ENCODE data around the gene LUC7L2.
"Not testable (repeated sequence)": the region's sequence is repeated elsewhere in the genome, so short reads cannot be mapped to it uniquely, and the experiment has no call there.

The LUC7L2 gene, protein sequence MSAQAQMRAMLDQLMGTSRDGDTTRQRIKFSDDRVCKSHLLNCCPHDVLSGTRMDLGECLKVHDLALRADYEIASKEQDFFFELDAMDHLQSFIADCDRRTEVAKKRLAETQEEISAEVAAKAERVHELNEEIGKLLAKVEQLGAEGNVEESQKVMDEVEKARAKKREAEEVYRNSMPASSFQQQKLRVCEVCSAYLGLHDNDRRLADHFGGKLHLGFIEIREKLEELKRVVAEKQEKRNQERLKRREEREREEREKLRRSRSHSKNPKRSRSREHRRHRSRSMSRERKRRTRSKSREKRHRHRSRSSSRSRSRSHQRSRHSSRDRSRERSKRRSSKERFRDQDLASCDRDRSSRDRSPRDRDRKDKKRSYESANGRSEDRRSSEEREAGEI

DNA sequence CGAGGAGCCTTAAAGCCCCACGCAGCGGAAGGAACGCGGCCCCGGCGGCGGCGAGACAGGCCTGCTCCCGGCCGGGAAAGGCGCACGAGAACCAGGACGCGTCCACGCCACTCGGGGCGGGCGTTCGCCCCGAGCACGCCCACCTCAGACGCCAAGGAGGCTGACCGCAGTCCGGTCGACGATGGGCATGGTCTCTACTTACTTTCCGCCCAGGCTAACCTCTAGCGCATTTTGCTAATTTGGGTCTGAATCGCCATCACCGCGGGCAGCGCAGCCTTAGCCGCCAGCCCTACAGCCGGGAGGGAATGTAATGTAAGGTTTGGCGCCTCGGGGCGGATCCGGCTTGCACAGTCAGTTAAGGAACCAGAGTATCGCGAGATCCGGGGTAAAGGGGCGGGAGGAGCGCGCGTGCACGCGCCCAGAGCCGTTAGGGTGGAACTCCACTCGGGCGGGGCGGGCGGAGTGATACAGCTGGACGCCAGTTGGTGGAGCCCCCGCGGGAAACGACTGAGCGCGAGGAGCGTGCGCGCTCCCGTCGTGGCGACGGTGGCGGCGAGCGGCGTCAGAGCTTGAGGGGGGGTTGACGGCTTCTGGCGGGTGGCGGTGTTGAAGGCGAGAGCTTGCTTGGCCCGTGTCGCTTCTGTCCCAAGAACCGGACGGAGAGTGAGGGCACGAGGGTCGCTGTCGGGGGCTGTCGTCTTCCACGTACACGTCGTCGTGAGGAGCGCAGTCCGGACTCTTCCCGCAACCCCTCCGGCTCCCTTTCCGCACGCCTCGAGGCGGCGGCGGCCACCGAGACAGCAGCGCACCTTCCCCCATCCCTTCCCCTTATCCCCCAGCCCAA, at the start of gene LUC7L2:
Gene LUC7L2 (plus strand): TSS at position 529 of the 844 bp plus-strand sequence. CDS start 368 bp downstream, outside the sequence.
- DNase-seq = peak; percentile 99
- H3K36me3 Mint-ChIP-seq (ENCODE audit: low read depth) = peaks cover 73% of the 10 kb centered on the region
- H3K4me3 Mint-ChIP-seq = peak within 1 kb of the TSS; percentile 96
- no peaks in the 10 kb centered on the region for H3K27me3 Mint-ChIP-seq
- H3K9me3 Mint-ChIP-seq = no peaks in the 10 kb centered on the region
- peak within 1 kb of the TSS; percentile 98 for H3K27ac Mint-ChIP-seq
- peaks cover 34% of the 10 kb centered on the region for H3K4me1 Mint-ChIP-seq (ENCODE audit: low read depth)

DNA sequence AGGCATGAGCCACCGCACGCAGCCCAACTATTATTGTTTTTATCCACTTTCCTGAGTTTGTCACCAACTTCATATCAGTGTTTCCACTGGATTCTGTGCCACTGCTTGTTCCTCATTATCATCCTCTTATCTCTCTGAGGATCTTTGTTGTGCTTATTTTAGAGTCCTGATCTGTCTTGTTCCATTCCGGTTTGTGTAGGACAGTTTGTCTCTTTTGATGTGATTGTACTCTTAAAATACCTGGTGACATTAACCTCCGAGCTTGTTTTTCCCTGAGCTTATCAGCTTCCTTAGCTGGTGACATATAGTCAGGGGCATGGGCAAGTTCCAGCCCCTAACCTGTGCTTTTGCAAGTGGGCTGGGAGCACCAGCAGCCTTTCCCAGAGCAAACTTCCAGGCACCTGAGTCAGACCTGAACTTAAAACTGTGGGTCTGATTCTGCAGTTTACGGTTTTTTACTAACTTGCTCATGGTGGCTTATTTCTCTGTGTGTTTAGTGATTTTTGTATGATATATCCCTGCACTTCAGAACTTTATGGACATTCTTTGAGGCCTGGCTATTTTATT, 41.7 kb upstream of the LUC7L2 start:
- no peaks in the 10 kb centered on the region for H3K9me3 Mint-ChIP-seq
- no peak overlapping the region for H3K27ac Mint-ChIP-seq

DNA sequence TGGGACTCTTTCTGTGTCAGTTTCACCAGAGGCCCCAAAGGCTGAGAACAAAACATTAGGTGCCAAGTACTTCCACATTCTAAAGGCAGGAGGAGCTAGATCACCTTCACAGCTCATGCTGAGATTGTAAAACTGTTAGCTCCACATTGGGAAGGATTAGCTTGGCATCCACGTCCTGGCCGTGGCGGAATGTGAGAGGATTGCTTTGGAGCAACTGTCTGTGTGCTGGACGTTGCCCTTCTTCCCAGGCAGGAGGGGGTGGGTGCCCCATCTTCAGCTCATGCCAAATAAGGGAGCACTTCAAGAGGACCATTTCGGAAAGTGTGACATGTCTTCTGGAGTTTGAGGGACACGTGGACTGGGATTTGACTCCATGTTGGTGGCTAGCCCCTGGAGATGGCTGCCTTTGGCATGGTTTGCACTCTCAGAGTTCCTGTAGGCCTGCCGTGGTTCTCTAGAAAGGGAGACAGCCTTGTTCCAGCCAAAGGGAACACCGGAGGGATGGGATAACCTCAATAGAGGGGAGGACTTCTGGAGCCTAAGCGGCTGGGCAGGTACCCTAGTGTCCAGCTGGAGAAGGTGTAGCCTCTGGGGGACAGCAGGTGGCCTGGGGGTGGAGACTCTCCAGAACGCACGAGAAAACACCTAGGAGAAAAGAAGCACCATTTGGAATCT, 38.5 kb upstream of the LUC7L2 start:
- Mint-ChIP-seq H3K9me3 (no peaks in the 10 kb centered on the region), H3K36me3 (ENCODE audit: low read depth) (no peaks in the 10 kb centered on the region), H3K27me3 (no peaks in the 10 kb centered on the region), H3K27ac (no peak overlapping the region), H3K4me3 (no peak overlapping the region), H3K4me1 (ENCODE audit: low read depth) (no peaks in the 10 kb centered on the region)
- DNase-seq = no peak

More for the DNA sequence above, 41.7 kb upstream of the LUC7L2 start:
- Mint-ChIP-seq H3K27me3 (no peaks in the 10 kb centered on the region), H3K4me1 (ENCODE audit: low read depth) (no peaks in the 10 kb centered on the region), H3K36me3 (ENCODE audit: low read depth) (no peaks in the 10 kb centered on the region), H3K4me3 (no peak overlapping the region)
- no peak for DNase-seq

DNA sequence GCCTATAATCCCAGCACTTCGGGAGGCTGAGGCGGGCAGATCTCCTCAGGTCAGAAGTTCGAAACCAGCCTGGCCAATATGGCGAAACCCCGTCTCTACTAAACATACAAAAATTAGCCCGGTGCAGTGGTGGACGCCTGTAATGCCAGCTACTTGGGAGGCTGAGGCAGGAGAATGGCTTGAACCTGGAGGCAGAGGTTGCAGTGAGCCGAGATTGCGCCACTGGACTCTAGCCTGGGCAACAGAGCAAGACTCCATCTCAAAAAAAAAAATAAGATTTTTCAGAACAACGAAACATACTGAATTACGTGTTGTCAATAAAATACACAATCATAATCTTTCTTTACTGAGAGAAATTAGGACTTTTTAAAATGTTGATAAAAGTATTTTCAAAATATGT, 35.0 kb upstream of the LUC7L2 start:
- not testable (repeated sequence) for H3K36me3 Mint-ChIP-seq (ENCODE audit: low read depth); H3K4me3 Mint-ChIP-seq; H3K27me3 Mint-ChIP-seq; DNase-seq; H3K9me3 Mint-ChIP-seq; H3K4me1 Mint-ChIP-seq (ENCODE audit: low read depth); H3K27ac Mint-ChIP-seq

DNA sequence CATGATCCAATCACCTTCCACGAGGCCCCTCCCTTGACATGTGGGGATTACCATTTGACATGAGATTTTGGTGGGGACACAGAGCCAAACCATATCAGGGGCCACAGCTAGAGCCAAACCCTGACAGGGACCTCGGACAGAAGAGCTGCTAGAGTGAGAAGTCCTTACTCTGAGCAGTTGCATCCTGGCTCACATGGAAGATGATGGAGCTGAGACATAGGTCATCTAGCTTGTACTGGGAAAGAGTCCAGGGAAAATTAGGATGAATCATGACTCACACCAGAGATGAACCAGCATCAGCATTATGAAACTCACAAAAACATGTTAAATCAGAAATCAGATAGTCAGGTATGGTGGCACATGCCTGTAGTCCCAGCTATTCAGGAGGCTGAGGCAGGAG, 31.3 kb upstream of the LUC7L2 start:
- Mint-ChIP-seq H3K36me3 (ENCODE audit: low read depth) (no peaks in the 10 kb centered on the region), H3K4me1 (ENCODE audit: low read depth) (peaks cover 18% of the 10 kb centered on the region), H3K27ac (no peak overlapping the region), H3K4me3 (no peak overlapping the region), H3K9me3 (no peaks in the 10 kb centered on the region), H3K27me3 (no peaks in the 10 kb centered on the region)
- DNase-seq = no peak

DNA sequence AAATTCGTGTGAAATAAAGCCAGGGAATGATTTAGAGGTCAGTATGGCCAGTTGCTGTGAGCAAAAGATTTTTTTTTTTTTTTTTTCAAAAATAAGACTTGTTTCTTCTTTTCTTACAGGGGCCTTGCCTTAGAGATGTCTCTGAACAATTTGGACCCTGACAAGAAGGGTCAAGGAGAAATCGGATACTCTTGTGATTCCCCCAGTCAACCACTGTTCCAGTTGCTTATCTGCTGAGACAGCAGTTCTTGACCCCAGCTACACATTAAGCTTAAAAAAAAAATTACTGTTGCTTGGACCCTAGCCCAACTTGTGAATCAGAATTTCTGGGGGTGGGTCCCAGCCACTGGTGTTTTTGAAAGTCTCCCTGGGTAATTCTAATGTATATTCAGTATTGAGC, 30.6 kb upstream of the LUC7L2 start:
- no peak overlapping the region for H3K4me3 Mint-ChIP-seq
- no peaks in the 10 kb centered on the region for H3K9me3 Mint-ChIP-seq
- H3K27ac Mint-ChIP-seq = no peak overlapping the region
- no peaks in the 10 kb centered on the region for H3K36me3 Mint-ChIP-seq (ENCODE audit: low read depth)
- no peaks in the 10 kb centered on the region for H3K27me3 Mint-ChIP-seq
- peaks cover 18% of the 10 kb centered on the region for H3K4me1 Mint-ChIP-seq (ENCODE audit: low read depth)
- DNase-seq = no peak

DNA sequence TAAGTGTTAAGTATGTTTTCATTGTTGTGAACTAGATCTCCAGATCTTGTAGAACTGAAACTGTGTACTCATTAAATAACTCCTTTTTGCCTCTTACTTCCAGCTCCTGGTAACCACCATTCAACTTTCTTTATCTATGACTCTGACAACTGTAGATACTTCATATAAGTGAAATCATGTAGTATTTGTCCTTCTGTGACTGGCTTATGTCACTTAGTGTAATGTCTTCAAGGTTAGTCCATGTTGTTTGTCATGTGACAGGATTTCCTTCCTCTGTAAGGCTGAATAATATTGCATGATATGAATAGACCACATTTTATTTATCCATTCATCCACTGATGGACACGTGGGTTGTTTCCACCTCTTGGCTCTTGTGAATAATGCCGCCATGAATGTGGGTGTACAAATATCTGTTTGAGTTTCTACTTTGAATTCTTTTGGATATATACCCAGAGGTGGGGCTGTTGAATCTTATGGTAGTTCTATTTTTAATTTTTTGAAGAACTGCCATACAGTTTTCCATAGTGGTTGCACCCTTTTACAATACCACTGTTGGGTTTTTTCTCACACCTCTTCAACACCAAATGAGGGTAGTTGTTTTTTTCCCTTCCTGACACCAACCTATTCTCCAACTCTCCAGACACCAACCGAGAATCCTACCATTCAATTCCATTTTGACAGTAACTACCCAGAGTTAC, 29.2 kb upstream of the LUC7L2 start:
- no peak for DNase-seq
- H3K27ac Mint-ChIP-seq = no peak overlapping the region
- peaks cover 18% of the 10 kb centered on the region for H3K4me1 Mint-ChIP-seq (ENCODE audit: low read depth)
- H3K4me3 Mint-ChIP-seq = no peak overlapping the region
- no peaks in the 10 kb centered on the region for H3K36me3 Mint-ChIP-seq (ENCODE audit: low read depth)
- no peaks in the 10 kb centered on the region for H3K27me3 Mint-ChIP-seq
- no peaks in the 10 kb centered on the region for H3K9me3 Mint-ChIP-seq

DNA sequence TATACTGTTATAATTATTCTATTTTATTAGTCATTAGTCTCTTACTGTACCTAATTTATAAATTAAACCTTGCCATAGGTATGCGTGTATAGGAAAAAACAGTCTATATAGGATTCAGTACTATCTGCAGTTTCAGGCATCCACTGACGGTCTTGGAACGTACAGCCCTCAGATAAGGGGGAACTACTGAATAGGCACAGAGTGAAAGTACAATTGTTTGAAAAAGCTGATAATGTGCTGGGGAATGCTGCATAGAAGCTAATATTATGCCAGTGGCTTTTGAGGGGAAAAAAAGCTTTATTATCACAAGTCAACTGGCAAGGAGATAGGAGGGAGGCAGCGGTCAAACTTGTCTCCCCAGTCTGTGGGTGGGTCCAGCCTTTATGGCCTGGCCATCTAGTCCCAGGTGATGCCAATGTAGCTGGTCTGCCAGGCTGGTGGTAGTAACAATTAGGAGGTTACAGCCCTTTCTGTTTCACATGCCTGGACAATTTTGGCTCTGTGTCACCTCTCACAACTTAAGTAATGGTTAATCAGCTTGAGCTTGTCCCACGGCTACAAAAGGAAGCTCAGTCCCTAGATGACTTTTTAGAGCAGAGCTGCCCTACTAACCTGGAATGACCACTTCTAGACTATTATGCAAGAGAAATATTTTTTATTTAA, 26.9 kb upstream of the LUC7L2 start:
- Mint-ChIP-seq H3K27me3 (no peaks in the 10 kb centered on the region), H3K4me3 (no peak overlapping the region), H3K9me3 (no peaks in the 10 kb centered on the region), H3K27ac (no peak overlapping the region), H3K4me1 (ENCODE audit: low read depth) (peaks cover 18% of the 10 kb centered on the region), H3K36me3 (ENCODE audit: low read depth) (no peaks in the 10 kb centered on the region)
- DNase-seq = no peak

DNA sequence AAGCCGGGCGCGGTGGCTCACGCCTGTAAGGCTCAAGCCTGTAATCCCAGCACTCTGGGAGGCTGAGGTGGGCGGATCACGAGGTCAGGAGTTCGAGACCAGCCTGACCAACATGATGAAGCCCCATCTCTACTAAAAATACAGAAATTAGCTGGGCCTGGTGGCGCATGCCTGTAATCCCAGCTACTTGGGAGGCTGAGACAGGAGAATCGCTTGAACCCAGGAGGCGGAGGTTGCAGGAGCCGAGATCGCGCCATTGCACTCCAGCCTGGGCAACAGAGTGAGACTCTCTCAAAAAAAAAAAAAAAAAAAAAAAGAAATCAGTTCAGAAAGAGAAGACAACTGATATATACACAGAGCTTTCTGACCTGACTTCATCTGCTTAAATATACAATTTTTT, 26.3 kb upstream of the LUC7L2 start:
- not testable (repeated sequence) for H3K4me3 Mint-ChIP-seq; H3K9me3 Mint-ChIP-seq; H3K27ac Mint-ChIP-seq; DNase-seq; H3K27me3 Mint-ChIP-seq; H3K36me3 Mint-ChIP-seq (ENCODE audit: low read depth)
- peaks cover 18% of the 10 kb centered on the region for H3K4me1 Mint-ChIP-seq (ENCODE audit: low read depth)

DNA sequence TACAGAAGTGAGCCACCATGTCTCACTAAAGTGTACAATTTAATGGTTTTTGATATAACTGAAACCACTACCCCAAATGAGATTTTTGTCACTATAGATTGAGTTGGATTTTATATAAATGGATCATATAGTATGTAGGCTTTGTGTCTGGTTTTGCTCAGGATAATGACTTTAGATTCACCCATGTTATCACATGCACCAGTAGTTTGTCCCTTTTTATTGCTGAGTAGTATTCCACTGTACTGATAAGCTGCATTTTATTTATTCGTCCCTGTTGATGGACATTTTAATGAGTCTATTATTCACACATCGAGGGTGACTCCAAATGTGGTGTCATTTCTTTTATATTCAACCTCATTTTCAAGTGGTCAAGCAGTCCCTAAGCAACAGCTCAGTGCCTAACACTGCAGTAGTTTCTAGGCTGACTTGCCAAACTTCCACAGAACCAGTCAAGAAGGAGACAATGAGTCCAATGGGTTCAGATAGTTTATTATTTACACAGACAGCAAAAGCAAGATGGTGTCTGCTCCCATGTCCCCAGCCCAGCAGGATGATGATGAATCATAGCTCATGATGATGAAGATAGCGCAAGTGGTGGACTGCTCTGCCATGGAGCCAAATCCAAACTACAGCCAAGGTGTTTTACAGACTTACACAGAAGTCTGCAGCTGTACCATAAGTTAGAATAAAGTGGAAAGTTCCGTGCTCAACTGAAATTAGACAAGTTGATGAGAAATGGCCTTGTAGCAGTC, 25.1 kb upstream of the LUC7L2 start:
- Mint-ChIP-seq H3K4me3 (no peak overlapping the region), H3K27me3 (no peaks in the 10 kb centered on the region), H3K36me3 (ENCODE audit: low read depth) (peaks cover 4% of the 10 kb centered on the region), H3K4me1 (ENCODE audit: low read depth) (peaks cover 22% of the 10 kb centered on the region), H3K27ac (no peak overlapping the region), H3K9me3 (peaks cover 6% of the 10 kb centered on the region)
- DNase-seq = no peak

DNA sequence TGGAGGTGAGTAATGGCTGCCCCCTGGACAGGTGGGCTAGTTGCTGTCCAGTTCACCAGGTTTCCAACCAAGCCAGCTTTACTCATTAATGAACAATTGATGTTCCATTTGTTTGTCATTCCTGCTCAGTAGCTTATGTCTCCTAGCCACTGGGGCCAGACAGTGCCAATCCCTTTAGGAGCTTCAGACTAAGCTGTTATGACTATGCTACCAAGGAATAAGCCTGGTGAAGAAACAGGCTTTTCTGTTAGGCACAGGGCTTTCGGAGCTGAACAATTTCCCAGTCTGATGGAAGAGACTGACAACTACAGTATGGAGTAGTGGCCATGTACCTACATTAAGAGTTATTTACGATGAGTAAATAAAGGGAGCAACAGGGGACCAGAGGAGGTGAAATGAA, 20.7 kb upstream of the LUC7L2 start:
- DNase-seq = no peak
- Mint-ChIP-seq H3K4me1 (ENCODE audit: low read depth) (peaks cover 30% of the 10 kb centered on the region), H3K4me3 (peak overlapping the region; percentile 95), H3K9me3 (peaks cover 6% of the 10 kb centered on the region), H3K27me3 (peaks cover 3% of the 10 kb centered on the region), H3K27ac (peak overlapping the region; percentile 100), H3K36me3 (ENCODE audit: low read depth) (peaks cover 34% of the 10 kb centered on the region)

DNA sequence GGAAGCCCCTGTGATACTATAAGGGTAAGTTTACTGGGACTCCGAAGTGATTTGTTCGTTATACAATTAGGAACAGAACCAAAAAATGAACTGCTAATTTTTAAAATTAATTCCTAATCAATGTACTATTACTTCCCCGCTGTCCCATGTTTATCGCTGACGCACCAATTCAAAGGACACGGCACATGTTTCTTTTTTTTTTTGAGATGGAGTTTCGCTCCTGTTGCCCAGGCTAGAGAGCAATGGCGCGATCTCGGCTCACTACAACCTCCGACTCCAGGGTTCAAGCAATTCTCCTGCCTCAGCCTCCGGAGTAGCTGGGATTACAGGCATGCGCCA, 20.0 kb upstream of the LUC7L2 start:
- Mint-ChIP-seq H3K9me3 (peaks cover 6% of the 10 kb centered on the region), H3K27me3 (peaks cover 3% of the 10 kb centered on the region), H3K4me1 (ENCODE audit: low read depth) (peaks cover 34% of the 10 kb centered on the region), H3K4me3 (peak overlapping the region; percentile 95), H3K36me3 (ENCODE audit: low read depth) (peaks cover 36% of the 10 kb centered on the region), H3K27ac (peak overlapping the region; percentile 100)
- DNase-seq = no peak
